GM18873 (cell line): Measurements from ENCODE around the gene ASAP2.

Experiments used
- ATAC-seq: cut with Tn5 transposase; IDR thresholded peaks from one replicate; pipeline ENCODE4 v1.9.1; 2021; ENCODE audit warnings: mild to moderate bottlenecking, moderate library complexity, moderate number of reproducible peaks; ENCODE audit not compliant: unreplicated experiment, low FRiP score

ASAP2 gene

DNA sequence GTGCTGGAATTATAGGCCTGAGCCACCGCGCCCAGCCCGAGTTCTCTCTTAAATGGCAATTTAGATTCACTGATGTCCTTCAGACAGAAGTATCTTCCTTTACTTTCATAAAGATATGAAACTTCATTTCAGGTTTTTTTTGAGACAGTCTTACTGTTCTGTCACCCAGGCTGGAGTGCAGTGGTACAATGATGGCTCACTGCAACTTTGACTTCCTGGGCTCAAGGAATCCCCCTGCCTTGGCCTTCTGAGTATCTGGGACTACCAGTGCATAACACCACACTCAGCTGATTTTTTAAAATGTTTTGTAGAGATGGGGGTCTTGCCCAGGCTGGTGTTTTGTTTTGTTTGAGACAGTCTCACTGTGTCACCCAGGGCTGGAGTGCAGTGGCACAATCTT, 203.5 kb downstream of the ASAP2 start:
- ATAC-seq: no peak

DNA sequence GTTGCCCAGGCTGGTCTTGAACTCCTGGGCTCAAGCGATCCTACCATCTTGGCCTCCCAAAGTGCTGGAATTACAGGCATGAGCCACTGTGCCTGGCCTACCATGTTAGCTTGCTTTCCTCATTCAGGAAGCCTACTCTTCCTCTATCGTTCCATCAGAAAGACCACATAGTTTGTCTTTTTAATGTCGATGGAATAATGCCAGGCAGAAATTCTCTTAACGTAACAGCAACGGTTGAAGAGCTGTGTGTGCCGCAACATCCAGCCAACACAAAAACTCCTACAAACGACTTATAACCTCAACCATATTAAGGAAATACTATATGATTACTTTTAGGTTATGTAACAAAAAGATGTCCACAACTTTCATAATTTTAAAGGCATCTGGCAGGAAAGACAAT, 206.2 kb downstream of the ASAP2 start:
- no peak for ATAC-seq

DNA sequence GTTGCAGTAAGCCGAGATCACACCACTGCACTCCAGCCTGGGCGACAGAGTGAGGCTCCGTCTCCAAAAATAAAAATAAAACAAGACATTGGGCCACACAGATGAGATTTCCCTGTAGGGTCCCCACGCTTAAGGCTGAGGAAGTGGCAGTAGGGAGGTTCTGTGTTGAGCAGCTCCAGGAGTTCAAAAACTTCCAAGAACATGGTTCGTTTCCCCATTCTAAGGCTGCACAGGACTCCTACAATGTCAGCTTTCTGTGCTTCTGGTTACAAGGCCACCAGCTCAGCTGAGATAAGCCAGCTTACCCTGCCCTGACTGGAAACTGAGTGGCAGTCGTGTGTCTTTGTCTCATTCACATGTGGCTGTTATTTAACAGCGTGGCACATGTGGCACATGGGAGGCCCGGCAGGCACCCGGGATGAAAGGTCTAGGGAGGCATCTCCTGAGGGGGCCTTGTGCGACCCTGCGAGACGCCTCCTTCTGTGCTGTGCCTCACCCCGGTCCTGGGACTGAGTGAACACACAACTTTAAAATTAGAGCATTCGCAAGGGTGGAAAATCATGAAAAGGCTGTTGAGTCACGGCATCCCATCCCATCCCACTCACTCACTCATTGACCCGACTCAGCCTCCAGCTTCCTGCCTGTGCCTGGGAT, 209.0 kb downstream of the ASAP2 start:
- no peak for ATAC-seq

DNA sequence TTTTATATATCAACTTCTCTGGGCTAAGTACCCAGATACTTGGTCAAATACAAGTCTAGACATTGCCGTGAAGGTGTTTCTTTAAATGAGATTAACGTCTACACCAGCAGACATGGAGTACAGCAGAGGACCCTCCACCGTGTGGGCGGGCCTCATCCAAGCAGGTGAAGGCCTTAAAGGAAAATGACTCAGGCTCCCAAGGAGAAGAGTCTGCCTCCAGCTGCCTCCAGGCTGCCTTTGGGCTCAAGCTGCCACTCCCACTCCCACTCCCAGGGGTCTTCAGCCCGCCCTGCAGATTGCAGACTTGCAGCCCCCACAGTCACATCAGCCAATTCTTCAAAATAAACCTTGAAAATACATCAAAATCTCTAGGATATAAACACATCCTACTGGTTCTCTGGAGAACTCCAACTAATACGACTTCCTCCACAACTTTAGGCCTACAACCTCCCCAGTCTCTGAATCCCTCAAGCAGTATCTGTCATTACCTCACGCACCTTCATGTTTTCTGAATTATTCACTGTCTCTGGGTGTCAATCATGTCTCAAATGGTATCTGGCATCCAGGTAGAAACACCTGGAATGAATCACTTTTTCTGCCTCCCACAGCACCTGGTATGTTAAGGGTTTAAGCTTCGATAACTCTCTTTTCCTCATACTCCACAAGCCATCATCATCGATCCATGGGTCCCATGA, 209.8 kb downstream of the ASAP2 start:
- ATAC-seq: no peak

DNA sequence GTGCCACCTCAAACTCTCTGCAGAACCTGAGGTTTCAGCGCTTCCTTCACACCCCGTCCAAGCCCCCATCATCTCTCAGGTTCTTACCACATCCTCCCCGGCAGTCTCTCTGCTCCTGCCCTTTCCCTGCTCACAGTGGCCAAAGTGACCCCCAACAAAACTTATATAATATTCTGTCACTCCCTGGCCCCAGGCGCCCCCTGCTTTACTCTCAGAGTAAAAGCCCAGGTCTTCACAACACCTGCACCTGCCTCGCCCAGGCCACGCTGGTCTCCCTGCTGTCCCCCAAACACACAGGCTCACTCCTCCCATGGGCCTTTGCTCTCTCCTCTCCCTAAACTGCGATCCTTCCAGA, 210.3 kb downstream of the ASAP2 start:
- no peak for ATAC-seq

DNA sequence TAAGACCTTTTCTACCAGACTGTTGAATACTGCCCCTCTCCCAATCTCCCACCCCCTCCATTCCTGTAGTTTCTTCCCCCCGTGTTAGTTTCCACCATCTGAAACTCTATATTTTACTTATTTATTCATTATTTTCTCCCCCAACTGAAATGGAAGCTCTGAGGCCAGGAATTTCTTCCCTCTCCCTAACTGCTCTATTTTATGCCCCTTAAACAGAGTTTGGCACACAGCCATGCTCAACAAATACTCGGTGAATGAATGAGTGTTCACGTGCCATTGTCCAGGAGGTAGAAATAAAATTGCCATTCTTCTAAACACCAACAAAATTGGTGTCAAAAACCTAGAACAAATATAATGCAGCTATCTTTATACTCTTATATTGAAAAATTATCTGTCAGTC, 211.1 kb downstream of the ASAP2 start:
- ATAC-seq: no peak

DNA sequence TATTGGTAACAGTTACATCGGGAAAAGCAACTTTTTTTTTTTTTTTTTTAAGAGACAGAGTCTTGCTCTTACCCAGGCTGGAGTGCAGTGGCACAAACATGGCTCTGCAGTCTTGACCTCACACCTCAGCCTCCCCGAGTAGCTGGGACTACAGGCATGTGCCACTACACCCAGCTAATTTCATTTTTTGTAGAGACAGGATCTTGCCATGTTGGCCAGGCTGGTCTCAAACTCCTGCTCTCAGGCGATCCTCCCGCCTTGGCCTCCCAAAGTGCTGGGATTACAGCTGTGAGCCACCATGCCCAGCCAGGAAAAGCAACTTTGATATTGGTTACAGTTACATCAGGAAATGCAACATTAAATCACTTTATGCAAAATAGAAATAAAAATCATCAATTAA, 212.1 kb downstream of the ASAP2 start:
- no peak for ATAC-seq

DNA sequence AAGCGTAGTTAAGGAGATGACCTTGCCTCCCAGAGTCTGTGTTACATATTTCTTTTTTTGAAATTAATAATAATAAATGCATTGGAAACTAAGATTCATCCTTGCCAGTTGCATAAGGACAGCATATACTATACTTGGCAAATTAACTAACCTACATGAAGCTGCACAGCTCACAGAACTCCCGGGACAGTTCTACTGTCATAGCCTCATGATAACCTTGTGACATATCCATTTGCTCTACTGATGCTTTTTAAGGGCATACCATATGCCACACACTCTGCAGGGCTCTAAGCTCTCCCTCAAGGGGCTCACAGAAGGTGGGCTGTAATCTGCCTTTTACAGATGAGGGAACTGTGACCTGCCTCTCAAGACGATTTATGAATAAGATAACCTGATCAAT, 212.9 kb downstream of the ASAP2 start:
- ATAC-seq: no peak

DNA sequence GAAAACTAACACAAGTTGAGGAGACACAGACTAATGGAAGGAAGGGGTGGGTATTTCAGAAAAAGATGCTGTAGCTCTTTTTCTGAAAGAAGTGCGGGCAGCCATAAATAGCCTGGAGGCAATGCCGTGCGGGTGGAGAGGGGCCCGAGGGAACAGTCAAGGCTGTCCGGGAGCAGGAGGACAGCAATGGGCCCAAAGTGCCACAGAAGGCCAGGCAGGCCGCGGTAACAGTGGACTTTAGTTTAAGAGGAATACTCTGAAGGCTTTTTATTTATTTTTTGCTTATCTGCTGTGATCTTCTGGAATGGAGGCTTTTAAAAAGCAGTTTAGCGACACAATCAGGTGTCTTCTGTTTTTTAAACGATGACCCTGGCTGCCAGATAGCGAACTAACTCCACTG, 213.9 kb downstream of the ASAP2 start:
- no peak for ATAC-seq

DNA sequence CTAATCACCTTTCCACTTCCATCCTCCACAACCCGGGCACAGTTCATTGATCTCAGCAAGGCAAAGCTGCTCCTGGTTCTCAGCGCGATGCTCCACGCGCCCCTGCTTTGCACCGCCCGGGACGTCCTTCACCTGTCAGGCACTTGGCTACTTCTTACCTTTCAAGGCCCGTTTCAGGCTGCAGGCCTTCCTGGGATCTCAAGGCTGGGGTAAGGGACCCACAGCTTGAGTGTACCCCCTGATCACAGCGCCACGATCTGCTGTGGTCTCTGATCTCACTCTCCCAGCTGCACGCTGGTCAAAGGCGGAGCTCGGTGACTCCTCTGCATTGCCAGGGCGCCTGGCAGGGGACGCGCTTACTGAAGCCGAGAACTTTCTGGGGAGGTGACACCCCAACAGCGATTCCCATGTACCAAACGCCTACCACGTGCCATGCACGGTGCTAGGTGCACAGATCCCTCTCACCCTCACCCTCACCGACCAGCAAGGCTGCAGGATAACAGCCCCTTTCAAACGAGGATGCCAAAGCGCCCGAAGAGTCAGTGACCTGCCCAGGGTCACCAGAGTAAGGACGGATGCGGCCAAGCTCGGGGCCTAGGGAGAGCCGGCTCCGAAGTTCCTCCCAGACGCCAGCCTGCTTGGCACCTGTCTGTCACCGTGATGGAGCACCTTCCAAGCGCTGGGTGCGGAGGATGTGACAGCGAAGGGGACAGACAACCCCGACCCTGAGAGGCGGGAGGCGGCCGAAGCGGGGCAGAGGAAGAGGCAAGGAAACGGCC, 215.9 kb downstream of the ASAP2 start:
- ATAC-seq: peak; percentile 27

DNA sequence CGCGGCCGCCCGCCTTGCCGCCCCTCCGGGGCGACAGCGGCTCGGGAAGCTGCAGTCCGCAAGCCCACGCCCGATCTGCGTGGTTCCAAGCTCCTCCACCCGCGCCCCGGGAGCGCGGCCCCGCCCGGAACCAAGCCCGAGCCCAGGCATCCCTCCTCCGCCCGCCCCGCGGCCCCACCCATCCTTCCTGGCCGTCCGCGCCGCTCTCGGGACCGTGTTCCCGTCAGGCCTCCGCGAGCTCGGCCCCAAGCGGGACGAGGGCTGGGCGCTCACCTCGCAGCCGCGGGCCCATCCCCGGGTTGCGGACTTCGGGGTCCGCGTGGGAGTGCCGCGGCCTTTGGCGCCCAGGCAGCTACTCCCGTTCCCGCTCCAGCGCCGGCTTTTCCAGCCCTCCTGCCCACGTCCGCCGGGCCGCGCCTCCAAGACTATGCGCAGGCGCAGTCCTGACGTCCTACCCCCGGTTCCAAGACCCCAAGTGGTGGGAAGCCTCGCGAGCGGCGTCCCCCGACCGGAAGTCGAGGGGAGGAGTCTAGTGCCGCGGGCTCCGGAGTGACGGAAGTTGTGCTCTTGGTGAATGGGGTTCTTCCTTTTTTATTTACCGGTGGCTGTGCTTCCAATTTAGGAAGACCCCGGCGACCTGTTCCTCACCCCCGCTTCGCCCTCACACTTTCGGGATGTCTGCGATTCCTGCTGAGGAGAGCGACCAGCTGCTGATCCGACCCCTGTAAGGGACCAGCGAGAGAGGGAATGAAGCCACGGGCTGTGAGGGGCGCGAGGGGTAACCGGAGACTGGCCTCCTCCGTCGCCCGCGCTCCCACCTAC, 216.7 kb downstream of the ASAP2 start, which contains the start of the genes CPSF3 and ITGB1BP1:
CPSF3 (plus strand) TSS at position 555 of the 822 bp plus-strand sequence; CDS start at position 675, 120 bp downstream.
ITGB1BP1 (minus strand) TSS at position 429 of the 822 bp plus-strand sequence. CDS start 4,831 bp downstream, outside the sequence.
- ATAC-seq: peak; percentile 77

DNA sequence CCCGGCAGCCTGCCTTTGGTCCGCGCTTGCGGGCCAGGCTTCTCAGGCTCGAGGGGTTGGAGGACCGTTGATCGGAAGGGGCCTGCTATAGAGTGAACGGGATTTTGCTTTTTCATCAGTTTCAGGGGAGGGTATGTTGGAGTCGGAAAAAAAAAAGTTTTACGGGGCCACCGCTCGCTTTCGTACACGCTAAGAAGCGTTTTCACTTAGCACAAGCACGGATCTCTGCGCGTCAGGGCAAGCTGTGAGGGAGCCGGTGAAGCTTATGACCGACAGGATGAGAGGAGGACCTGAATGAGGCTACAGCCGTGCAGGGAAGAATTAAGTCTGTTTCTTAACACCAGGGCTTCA, 217.3 kb downstream of the ASAP2 start:
- ATAC-seq: peak; percentile 6

DNA sequence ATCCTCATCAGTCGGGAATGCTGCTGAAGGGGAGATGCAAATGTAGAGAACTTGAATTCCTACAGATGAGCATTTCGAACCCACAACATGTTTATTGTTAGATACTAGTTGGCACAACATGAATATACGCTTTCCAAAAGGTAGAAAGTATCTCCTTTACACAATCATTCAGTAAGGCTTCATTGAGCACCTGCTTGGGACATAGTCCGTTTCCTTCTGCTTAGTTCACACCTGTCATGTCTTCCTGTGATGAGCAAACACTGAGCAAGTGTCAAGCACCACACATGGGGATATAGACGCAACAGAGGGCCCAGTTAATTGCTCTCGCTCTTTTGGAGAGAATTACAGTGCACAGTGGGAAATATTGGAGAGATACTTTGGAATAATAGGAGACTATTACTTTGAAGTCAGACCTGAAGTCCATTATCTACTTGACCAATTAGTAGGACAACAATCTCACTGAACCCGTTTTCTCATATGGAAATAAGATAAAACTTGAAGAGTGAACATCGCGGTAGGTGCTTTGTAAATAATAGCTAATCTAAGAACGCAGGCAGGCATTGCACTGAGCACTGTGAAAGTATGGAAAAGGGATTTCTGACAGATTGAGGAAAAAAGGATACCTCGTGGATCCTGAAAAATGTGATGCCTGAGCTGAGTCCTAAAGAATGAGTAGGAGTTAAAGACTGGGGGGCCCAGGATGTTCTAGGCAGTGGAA, 218.0 kb downstream of the ASAP2 start:
- ATAC-seq: no peak

DNA sequence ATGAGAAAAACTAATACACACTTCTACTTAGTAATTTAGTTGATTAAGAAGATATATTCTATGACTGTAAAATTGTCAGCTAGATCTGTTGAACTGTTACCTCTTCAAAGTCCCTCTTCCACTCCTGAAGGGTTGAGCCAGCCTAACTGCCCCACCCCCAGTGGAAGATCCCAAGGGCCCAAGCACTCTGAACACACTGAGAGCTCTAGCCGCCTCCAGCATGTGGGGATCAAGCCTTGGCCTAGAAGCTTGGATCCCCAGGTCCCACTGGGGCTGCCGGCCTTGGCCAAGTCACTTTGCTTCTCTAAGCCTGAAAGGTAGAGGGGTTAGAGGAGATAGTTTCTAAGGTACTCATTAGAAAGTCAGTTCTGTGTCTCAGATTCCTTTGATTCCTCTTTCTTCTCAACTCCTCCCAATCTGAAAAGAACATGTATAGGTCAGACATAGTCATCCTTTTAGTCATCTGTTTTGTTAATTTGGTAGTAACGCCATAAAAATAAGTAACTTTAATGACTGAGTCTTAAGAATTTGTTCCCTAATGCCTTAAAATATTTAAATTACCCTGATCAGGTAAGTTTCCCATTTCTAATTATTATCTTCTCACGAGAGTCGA, 222.5 kb downstream of the ASAP2 start:
- ATAC-seq: no peak

DNA sequence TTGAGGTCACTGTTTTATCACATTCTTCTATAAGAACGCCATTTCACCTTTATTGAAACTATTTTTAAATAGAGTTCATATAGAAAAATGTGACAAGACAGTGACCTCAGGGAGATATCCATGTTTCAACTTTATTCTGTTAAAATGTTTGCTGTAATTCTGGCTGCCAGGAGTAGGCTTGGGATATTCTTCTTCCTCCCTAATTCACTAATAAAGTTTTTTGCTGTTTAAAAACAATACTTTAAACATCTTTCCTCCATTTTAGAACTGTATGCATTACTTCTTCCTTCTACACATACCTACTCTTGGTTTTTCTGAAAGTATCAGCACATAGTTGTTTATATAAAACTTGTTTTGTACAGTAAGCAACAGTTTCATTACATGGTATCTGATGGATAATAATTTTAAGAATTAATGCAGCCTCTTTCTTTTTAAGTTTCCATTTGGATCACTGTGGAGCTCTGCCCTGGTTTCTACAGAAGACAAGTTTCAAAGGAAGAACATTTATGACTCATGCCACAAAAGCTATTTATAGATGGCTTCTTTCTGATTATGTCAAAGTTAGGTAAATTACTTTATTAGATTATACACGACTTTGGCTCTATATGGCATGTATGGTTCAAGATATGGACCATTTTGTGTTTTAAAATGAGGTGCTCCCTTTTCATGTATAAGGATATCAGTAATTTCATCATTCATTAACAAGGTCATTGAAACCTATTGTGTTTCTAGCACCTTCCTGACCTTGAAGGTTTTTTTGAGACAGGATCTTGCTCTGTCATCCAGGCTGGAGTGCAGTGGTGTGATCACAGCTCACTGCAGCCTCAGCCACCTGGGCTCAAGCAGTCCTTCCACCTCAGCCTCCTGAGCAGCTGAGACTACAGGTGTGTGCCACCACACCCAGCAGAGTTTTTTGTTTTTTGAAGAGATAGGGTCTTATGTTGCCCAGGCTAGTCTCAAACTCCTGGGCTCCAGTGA, 224.0 kb downstream of the ASAP2 start:
- ATAC-seq: no peak

DNA sequence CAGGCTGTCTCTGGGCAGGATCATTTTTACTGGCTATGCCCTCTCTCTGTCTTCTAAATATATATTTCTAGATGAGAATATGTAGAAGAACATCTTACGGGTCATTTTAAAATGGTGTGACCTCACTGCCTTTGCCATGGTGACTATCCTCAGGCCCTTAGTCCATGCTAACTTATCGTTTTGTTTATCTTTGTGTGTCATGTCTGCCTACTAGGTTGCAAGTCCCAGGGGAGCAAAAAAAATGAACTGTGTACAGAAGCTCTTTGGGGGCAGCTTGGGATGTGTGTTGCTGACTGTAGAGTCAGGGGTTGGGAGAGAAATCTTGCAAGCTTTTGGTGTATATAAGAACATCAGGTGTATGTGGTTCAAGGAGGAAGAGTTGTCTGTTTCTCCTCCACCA, 227.9 kb downstream of the ASAP2 start:
- ATAC-seq: no peak

DNA sequence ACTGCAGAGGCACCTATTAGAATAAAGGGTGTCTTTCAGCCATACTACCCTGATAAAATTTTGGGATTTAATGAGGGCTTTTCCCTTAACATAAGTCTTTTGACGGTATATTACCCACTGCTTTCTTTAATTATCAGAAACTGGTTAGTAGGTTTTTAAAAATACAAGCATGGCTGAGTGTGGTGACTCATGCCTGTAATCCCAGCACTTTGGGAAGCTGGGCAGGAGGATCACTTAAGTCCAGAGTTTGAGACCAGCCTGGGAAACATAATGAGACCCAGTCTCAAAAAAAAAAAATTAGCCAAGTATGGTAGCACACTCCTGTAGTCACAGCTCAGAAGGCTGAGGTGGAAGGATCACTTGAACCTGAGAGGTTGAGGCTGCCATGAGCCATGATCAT, 232.9 kb downstream of the ASAP2 start:
- ATAC-seq: no peak

DNA sequence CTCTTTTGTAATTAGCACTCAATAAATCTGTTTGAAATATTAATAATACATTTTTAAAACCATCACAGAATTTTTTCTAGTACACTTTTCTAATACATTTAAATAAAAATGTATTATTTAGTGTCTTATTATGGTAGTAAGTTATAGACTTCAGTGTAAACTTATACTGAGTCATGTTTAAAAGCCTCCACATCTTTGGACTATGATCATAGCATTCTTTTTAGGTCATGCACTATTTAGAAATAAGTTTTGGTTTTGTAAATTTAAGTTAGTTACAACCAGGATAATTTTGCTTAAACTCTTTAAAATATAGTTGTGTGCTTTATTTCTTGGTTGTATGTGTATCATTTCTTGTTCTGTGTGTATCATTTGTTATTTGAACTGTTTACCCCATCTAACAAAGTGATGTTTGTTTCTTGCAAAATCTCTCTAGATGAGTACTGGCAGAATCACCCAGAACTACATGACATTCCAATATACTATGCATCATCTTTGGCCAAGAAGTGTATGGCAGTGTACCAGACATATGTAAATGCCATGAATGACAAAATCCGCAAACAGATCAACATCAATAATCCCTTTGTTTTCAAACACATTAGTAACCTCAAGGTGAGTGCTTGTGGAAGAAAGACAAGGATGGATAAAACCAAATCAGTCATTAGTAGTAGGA, 233.6 kb downstream of the ASAP2 start:
- ATAC-seq: no peak
